ENCODE data around the gene FANCI. TPM values are rescaled to one million over a fixed set of nuclear protein-coding genes. Genes with fewer than 3 reads are reported as not detected.

The FANCI gene
- total and polyA plus RNA-seq, 2 of the 4 experiments (the other 2 are of a cell fraction) = 13.2 to 34.2 TPM

- intact Hi-C loops (cut with micrococcal nuclease) (no loop called here), dilution Hi-C loops (cut with HindIII; ENCODE audit: low sequenced_read_pairs, unreplicated experiment) (no loop called here), in situ Hi-C loops (cut with MboI; ENCODE audit: low sequenced_read_pairs) (no loop called here)
- CTCF ChIA-PET = no interaction called here
- Histone ChIP-seq H3K9me3 (ENCODE audit: control insufficient read depth, insufficient read depth, low read length) (no peaks in the 10 kb centered on the region), H2BK20ac (ENCODE audit: low read depth, low read length) (no peak overlapping the region), H3K18ac (ENCODE audit: low read depth, low read length) (no peak overlapping the region), H3K27ac (ENCODE audit: insufficient read depth, low read length) (no peak overlapping the region), H4K8ac (ENCODE audit: low read depth in 2 of 2, low read length in 2 of 2) (no peak overlapping the region), H3K14ac (replicated peaks; ENCODE audit: low read depth, low read length) (no peak overlapping the region), H3K4me3 (ENCODE audit: insufficient read depth, low read depth, low read length) (no peak overlapping the region), H3K79me1 (ENCODE audit: low read depth in 1 of 2, low read length in 2 of 2) (no peaks in the 10 kb centered on the region), H3K27me3 (ENCODE audit: control insufficient read depth, insufficient read depth, low read length) (no peaks in the 10 kb centered on the region), H2AK5ac (ENCODE audit: low read depth, low read length) (no peak overlapping the region), H3K4ac (ENCODE audit: low read depth, low read length) (no peak overlapping the region), H3K56ac (ENCODE audit: extremely low read depth, insufficient read depth, low read length) (no peak overlapping the region), H2BK120ac (ENCODE audit: low read depth, low read length) (no peak overlapping the region), H3K9ac (ENCODE audit: low read depth, low read length) (no peak overlapping the region), H4K20me1 (ENCODE audit: insufficient read depth, low read length) (no peaks in the 10 kb centered on the region), H2BK15ac (ENCODE audit: low read depth, low read length) (no peak overlapping the region), H4K91ac (ENCODE audit: insufficient read depth, low read depth, low read length) (no peak overlapping the region), H2AK9ac (replicated peaks; ENCODE audit: low read depth, low read length, poor library complexity) (no peak overlapping the region), H3K4me1 (ENCODE audit: control insufficient read depth, insufficient read depth, low read length) (peaks cover 6% of the 10 kb centered on the region; the same call in 1 of the 2 replicates), H3K36me3 (ENCODE audit: control insufficient read depth, insufficient read depth, low read length) (no peaks in the 10 kb centered on the region), H2AFZ (replicated peaks; ENCODE audit: low read length, poor library complexity) (no peak overlapping the region), H2BK5ac (ENCODE audit: low read depth, low read length, poor library complexity, severe bottlenecking) (no peak overlapping the region), H4K5ac (ENCODE audit: low read depth, low read length) (no peak overlapping the region), H3K9me1 (ENCODE audit: insufficient read depth, low read length) (no peaks in the 10 kb centered on the region; the same call in 1 of the 2 replicates), H3K4me2 (ENCODE audit: low read depth, low read length) (no peak overlapping the region), H3K23ac (ENCODE audit: low read depth, low read length) (no peak overlapping the region)
- no peak for DNase-seq
- no peak for ATAC-seq (ENCODE audit: low read depth)
- BruUV-seq (replicated peaks) = no TSS peak
- POLR2A ChIA-PET (ENCODE audit: unreplicated experiment) = no interaction called here
- WGBS, 2 experiments (ENCODE audit: extremely low coverage in 2 of 2, insufficient read length in 1 of 2) = 40 to 100% methylated on average over 1 of the region's 7 CpGs
- TF ChIP-seq RCOR1 (IDR thresholded peaks at IDR 0.05; ENCODE audit: insufficient replicate concordance, low read length) = no peak
- TF ChIP-seq NFE2L2 (IDR thresholded peaks at IDR 0.05; ENCODE audit: low read depth, low read length) = no peak
- TF ChIP-seq POLR2A (IDR thresholded peaks at IDR 0.05; ENCODE audit: low read depth, low read length) = no peak
- no peak for TF ChIP-seq SMC3 (IDR thresholded peaks at IDR 0.05; ENCODE audit: low read depth, low read length)
- no peak for TF ChIP-seq RFX5 (IDR thresholded peaks at IDR 0.05; ENCODE audit: low read depth, low read length)
- TF ChIP-seq MXI1 (IDR thresholded peaks at IDR 0.05; ENCODE audit: borderline replicate concordance, low read depth, low read length) = no peak
- no peak for TF ChIP-seq MAFK (IDR thresholded peaks at IDR 0.05; ENCODE audit: low read depth, low read length)
- TF ChIP-seq CEBPB (IDR thresholded peaks at IDR 0.05; ENCODE audit: low read depth, low read length) = no peak
- no peak for TF ChIP-seq CTCF (conservative IDR thresholded peaks at IDR 0.05; ENCODE audit: low read depth, low read length)
- no peak for TF ChIP-seq CHD1 (IDR thresholded peaks at IDR 0.05; ENCODE audit: low read depth, low read length)
- no peak for TF ChIP-seq MAZ (IDR thresholded peaks at IDR 0.05; ENCODE audit: borderline replicate concordance, low read depth, low read length)
- TF ChIP-seq FOS (IDR thresholded peaks at IDR 0.05; ENCODE audit: low read depth, low read length) = no peak
- TF ChIP-seq, protein P1, sequence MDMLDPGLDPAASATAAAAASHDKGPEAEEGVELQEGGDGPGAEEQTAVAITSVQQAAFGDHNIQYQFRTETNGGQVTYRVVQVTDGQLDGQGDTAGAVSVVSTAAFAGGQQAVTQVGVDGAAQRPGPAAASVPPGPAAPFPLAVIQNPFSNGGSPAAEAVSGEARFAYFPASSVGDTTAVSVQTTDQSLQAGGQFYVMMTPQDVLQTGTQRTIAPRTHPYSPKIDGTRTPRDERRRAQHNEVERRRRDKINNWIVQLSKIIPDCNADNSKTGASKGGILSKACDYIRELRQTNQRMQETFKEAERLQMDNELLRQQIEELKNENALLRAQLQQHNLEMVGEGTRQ (IDR thresholded peaks at IDR 0.05; ENCODE audit: low read depth, low read length) = no peak
- TF ChIP-seq RAD21 (IDR thresholded peaks at IDR 0.05; ENCODE audit: low read length) = no peak
- TF ChIP-seq ELK1 (IDR thresholded peaks at IDR 0.05; ENCODE audit: borderline replicate concordance, low read depth, low read length) = no peak
- no peak for TF ChIP-seq BHLHE40 (IDR thresholded peaks at IDR 0.05; ENCODE audit: low read depth, low read length)
These were observed 16.4 kb upstream of the FANCI start for GRCh38 chr15:89227425-89227824.
